ENCODE results near the gene SLC22A3.

The SLC22A3 gene

GRCh38 chr6:160426136-160426535, 78.0 kb downstream of the SLC22A3 start:
- TF ChIP-seq CTCF (IDR thresholded peaks at IDR 0.05; ENCODE audit: extremely low read depth, insufficient read depth, missing control alignments): no peak
- no peak for DNase-seq (ENCODE audit: low spot score)
- in situ Hi-C loops (cut with MboI; ENCODE audit: low pct_unique_long_range_greater_than_20kb, low sequenced_read_pairs, unreplicated experiment): no loop called here

DNA sequence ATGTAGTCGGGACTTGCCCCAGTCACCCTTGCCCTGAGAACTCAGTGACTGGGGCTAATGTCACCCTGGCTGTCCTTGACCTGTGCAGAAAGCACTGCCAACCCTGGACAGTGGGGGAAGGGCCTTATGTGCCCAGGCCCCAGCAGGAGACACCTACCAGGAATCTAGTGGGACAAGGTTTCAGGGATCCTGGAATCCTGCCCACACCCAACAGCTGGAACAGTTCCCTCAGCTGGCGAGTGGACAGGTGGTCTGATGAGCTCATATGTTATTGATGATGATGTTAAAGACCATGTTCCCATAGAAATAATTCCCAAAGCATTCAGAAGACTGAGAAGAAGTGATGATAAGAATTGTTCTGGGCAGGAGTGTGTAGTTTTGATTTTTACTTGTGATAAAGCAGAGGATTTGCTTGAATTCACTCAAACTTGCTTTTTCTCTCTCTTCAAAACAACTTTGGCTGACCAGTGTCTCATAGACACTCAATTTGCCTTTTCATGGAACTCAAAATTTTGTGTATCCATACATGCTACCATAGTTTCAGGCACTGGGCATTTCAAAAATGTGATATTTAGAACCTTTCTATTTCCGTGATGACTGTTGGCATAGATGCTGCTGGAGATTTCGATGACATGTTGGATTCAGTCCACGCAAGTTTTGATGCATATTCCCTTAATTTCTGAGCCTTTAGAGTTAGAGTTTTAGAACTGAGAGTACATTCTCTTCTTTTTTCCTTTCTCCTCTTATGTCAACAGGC, 79.3 kb downstream of the SLC22A3 start:
- no peak for DNase-seq (ENCODE audit: low spot score)
- TF ChIP-seq CTCF (IDR thresholded peaks at IDR 0.05; ENCODE audit: extremely low read depth, insufficient read depth, missing control alignments): no peak
- in situ Hi-C loops (cut with MboI; ENCODE audit: low pct_unique_long_range_greater_than_20kb, low sequenced_read_pairs, unreplicated experiment): no loop called here

GRCh38 chr6:160428069-160428430, 79.9 kb downstream of the SLC22A3 start:
- TF ChIP-seq CTCF (IDR thresholded peaks at IDR 0.05; ENCODE audit: extremely low read depth, insufficient read depth, missing control alignments): no peak
- in situ Hi-C loops (cut with MboI; ENCODE audit: low pct_unique_long_range_greater_than_20kb, low sequenced_read_pairs, unreplicated experiment): no loop called here
- DNase-seq (ENCODE audit: low spot score): no peak

DNA sequence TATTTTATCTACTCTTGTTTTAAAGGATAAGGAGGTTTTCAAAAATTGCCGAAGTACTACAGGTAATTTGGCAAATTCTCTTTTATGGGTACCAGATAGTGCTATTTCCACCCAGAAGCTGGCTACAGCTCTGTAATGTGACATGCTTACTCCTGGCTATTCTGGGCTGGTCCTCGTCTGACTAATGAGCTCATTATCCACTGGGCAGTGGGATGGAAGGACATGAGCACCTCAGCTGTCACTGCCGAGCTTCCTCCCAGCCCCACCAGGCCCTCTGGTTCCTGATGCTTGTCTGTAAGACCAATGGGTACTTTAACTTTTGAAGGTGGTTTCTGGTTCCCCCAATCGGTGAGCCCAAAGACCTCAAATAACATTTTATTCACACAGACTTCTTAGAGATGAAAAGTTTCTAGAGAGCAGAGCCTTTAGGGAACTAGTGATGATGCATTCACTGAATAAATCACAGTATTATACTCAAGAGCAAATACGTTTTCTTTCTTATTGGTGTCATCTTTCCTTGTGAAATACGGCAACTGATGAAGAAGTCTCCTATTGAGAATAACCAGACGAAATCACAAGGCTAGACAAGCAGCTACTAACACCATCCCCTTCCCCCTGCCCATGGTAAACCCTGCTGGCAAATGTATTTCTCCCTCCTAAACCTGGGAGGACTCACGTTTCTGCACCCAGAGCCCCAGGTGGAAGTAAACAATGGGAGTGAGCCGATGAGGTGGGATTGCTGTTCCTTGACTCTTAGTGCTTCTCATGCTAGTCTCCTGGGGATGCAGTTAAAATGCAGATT, 80.8 kb downstream of the SLC22A3 start:
- no peak for DNase-seq (ENCODE audit: low spot score)
- in situ Hi-C loops (cut with MboI; ENCODE audit: low pct_unique_long_range_greater_than_20kb, low sequenced_read_pairs, unreplicated experiment): no loop called here
- no peak for TF ChIP-seq CTCF (IDR thresholded peaks at IDR 0.05; ENCODE audit: extremely low read depth, insufficient read depth, missing control alignments)

GRCh38 chr6:160429620-160429895, 81.4 kb downstream of the SLC22A3 start:
- TF ChIP-seq CTCF (IDR thresholded peaks at IDR 0.05; ENCODE audit: extremely low read depth, insufficient read depth, missing control alignments): no peak
- in situ Hi-C loops (cut with MboI; ENCODE audit: low pct_unique_long_range_greater_than_20kb, low sequenced_read_pairs, unreplicated experiment): no loop called here
- DNase-seq (ENCODE audit: low spot score): no peak

DNA sequence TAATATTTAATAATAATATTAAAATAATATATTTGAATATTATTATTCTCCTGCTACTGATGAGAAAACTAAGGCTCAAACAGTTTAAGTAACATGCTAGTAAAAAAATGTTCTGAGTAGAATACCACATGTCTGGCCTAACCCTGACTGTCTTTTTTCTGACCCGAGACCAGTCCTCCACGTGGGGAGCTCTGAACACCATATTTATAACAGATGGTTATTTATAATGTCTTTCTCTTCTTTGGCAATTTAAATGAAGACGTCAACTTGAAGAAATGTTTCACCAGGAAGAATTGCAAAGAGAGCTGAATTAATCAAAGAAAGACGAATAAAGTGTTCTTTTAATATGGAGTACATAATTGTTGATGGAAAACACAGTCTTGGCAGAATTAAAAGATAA, 82.0 kb downstream of the SLC22A3 start:
- no peak for TF ChIP-seq CTCF (IDR thresholded peaks at IDR 0.05; ENCODE audit: extremely low read depth, insufficient read depth, missing control alignments)
- no peak for DNase-seq (ENCODE audit: low spot score)
- in situ Hi-C loops (cut with MboI; ENCODE audit: low pct_unique_long_range_greater_than_20kb, low sequenced_read_pairs, unreplicated experiment): no loop called here

All from GM13977 (cell line).